Epithelial cell of alveolus of lung (primary cell): ENCODE results near the gene LRRC39. TPM values are rescaled to one million over a fixed set of nuclear protein-coding genes. Genes with fewer than 3 reads are reported as not detected.

Experiments
- total RNA-seq: library from RNA; depleted of rRNA; stranded (reverse); fragments of >200 nt; gene quantifications from 2 replicates; pipeline ENCODE4 v1.2.1, GENCODE V29; 2015

Gene LRRC39
- 0.24 TPM in 1 of 2 replicates, not detected in the other for total RNA-seq

DNA sequence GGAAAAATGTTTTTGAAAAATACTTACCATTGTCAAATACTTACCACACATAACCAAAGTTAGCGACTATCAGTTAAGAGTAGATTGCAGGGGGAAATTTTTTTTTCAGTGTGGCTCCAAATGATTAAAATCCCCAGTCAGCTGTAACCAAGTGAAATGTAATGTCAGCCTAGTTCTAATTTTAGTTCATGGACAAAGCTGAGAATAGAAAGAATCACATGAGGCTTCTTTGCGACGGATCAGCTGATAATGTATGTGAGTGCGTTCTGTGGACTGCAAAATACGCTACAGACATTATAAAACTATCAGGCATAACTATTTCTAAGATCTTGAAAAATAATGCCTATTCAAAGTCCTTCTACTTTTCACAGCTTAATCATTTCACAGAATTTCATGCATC, at the start of gene LRRC39:
Gene LRRC39 (minus strand): TSS at position 166 of the 400 bp plus-strand sequence. CDS start 9,740 bp downstream, outside the sequence.

GRCh38 chr1:100132566-100133477, 45.2 kb downstream of the LRRC39 start, which contains the start of the genes SASS6 and TRMT13:
Gene SASS6 (minus strand): TSS chr1:100132930. CDS start chr1:100132814, 116 bp downstream.
Gene TRMT13 (plus strand): TSS chr1:100133163. CDS start chr1:100133169, 6 bp downstream.

Other genes starting within 250 kb of the LRRC39 start
- 7.3 and 10.3 TPM in 2 replicates for gene SLC35A3, start 208.3 kb downstream of the LRRC39 start, total RNA-seq
- gene SASS6, start 45.3 kb downstream of the LRRC39 start, total RNA-seq: 1.9 and 3.0 TPM in 2 replicates
- 4.2 and 5.2 TPM in 2 replicates for gene TRMT13, start 45.1 kb downstream of the LRRC39 start, total RNA-seq
- 3.4 and 10.9 TPM in 2 replicates for gene DBT, start 71.6 kb upstream of the LRRC39 start, total RNA-seq
- 23.7 and 28.8 TPM in 2 replicates for gene RTCA, start 88.0 kb upstream of the LRRC39 start, total RNA-seq
- 1.9 and 3.4 TPM in 2 replicates for gene CDC14A, start 174.2 kb upstream of the LRRC39 start, total RNA-seq